ENCODE data around the gene AP2M1.

- TF ChIP-seq POLR2A (IDR thresholded peaks at IDR 0.05; ENCODE audit: borderline replicate concordance, extremely low read depth, insufficient read depth, insufficient read length) (no peak), CTCF (IDR thresholded peaks at IDR 0.05 in 2 of 3, conservative IDR thresholded peaks at IDR 0.05 in 1 of 3; ENCODE audit: borderline replicate concordance in 1 of 3, insufficient read depth in 1 of 3, low read depth in 2 of 3, low read length in 2 of 3) (no peak), TCF7L2 (IDR thresholded peaks at IDR 0.05; ENCODE audit: borderline replicate concordance, extremely low read depth, insufficient read depth, insufficient read length) (no peak), FOSL1 (IDR thresholded peaks at IDR 0.05; ENCODE audit: low read depth) (no peak), EZH2 (IDR thresholded peaks at IDR 0.05) (no peak), SRF (IDR thresholded peaks at IDR 0.05; ENCODE audit: low read depth) (no peak), EZH2phosphoT487 (IDR thresholded peaks at IDR 0.05; ENCODE audit: borderline replicate concordance) (no peak), CEBPB (IDR thresholded peaks at IDR 0.05; ENCODE audit: low read depth) (no peak), JUND (IDR thresholded peaks at IDR 0.05) (no peak), POLR2AphosphoS5 (IDR thresholded peaks at IDR 0.05; ENCODE audit: low read depth, low read length) (no peak)
- TF ChIP-seq, protein P1, sequence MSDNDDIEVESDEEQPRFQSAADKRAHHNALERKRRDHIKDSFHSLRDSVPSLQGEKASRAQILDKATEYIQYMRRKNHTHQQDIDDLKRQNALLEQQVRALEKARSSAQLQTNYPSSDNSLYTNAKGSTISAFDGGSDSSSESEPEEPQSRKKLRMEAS (IDR thresholded peaks at IDR 0.05), result no peak
Observed at GRCh38 chr3:184173374-184173722, 1.3 kb upstream of the AP2M1 start.

Data from HCT116 (cell line).